HepG2 (cell line): ENCODE results near the gene FRS2. TPM values are rescaled to one million over a fixed set of nuclear protein-coding genes. Genes with fewer than 3 reads are reported as not detected.

Source experiments
- ATAC-seq: fragments of 200-7000 bp; cut with Tn5 transposase; 3 replicates; pipeline ENCODE4 v1.9.1; 2020; ENCODE audit warnings: mild to moderate bottlenecking, moderate library complexity
- BruUV-seq: library from RNA; stranded (reverse); fragments of 400-500 nt; replicated peaks from 2 replicates; lab custom pipeline; 2021; lab: Mats Ljungman, UMichigan
- CTCF ChIA-PET: fragments of 300-600 bp; formaldehyde crosslinking; extraction: SDS; loops from one replicate; lab custom pipeline; 2021; ENCODE audit warnings: low total read pairs, inconsistent platforms, low intra/inter-chr PET ratio; lab: Yijun Ruan, JAX
- POLR2A ChIA-PET: fragments of 350-600 bp; sonication (Branson Sonifier 250); formaldehyde crosslinking; loops from one replicate; lab custom pipeline; 2020; ENCODE audit warnings: antibody characterized with exemption, inconsistent platforms; lab: Yijun Ruan, JAX
- DNase-seq: peaks from one replicate; pipeline ENCODE4 v3.0.0-alpha.2; 2015; ENCODE audit warnings: low spot score
- FAIRE-seq: peaks from 3 replicates; lab custom pipeline; 2011; peaks lifted over from hg19 to GRCh38; lab: Jason Lieb, UNC
- H2AFZ ChIP-seq: one replicate; pipeline ENCODE4 v1.6.1; 2011; ENCODE audit warnings: low read length, inconsistent platforms
- H3K27ac ChIP-seq: fragments of 300-600 bp; 3 replicates; pipeline ENCODE4 v1.8.0; 2011; ENCODE audit warnings: mixed run types, mild to moderate bottlenecking, mixed read lengths, low read length, inconsistent platforms; ENCODE audit not compliant: insufficient read depth; ENCODE audit errors: extremely low read length
- H3K27me3 ChIP-seq, 2 experiments: fragments of 200-600 bp in 1 of 2; 2 replicates in 1 of 2; 3 replicates in 1 of 2; pipeline versions ENCODE4 v1.6.0 to v1.8.0; 2011; ENCODE audit warnings: low read length in 2 of 2, mild to moderate bottlenecking in 2 of 2, moderate library complexity in 2 of 2, inconsistent platforms in 1 of 2; ENCODE audit not compliant: insufficient read depth in 2 of 2, control insufficient read depth in 1 of 2
- H3K36me3 ChIP-seq, 2 experiments: fragments of 200-600 bp in 1 of 2; replicated peaks in 1 of 2; 2 replicates in 1 of 2; 3 replicates in 1 of 2; pipeline versions ENCODE4 v1.5.1 to v1.8.0; 2011; ENCODE audit warnings: low read length in 2 of 2, inconsistent platforms in 1 of 2; ENCODE audit not compliant: insufficient read depth in 2 of 2, control insufficient read depth in 1 of 2
- H3K4me1 ChIP-seq: 2 replicates; pipeline ENCODE4 v1.5.1; 2012; ENCODE audit warnings: low read length, inconsistent platforms; ENCODE audit not compliant: insufficient read depth
- H3K4me2 ChIP-seq: 2 replicates; pipeline ENCODE4 v1.6.0; 2011; ENCODE audit warnings: low read depth, low read length, inconsistent platforms
- H3K4me3 ChIP-seq, 3 experiments: fragments of 200-600 bp in 1 of 3; sonication (generic), shearing (Covaris generic) in 1 of 3; replicated peaks in 1 of 3; 2 replicates each; pipeline ENCODE4 v1.5.1; 2011 to 2016; ENCODE audit warnings: low read length in 3 of 3, inconsistent platforms in 2 of 3, low read depth in 2 of 3, mild to moderate bottlenecking in 2 of 3, control low read depth in 1 of 3, mixed read lengths in 1 of 3; ENCODE audit not compliant: insufficient read depth in 1 of 3
- H3K79me2 ChIP-seq: one replicate; pipeline ENCODE4 v1.6.1; 2011; ENCODE audit warnings: low read length, inconsistent platforms; ENCODE audit not compliant: insufficient read depth
- H3K9ac ChIP-seq: 2 replicates; pipeline ENCODE4 v1.6.0; 2011; ENCODE audit warnings: mild to moderate bottlenecking, low read depth, low read length, inconsistent platforms; ENCODE audit not compliant: insufficient read depth
- H3K9me3 ChIP-seq: 2 replicates; pipeline ENCODE4 v1.5.1; 2012; ENCODE audit warnings: mild to moderate bottlenecking, low read length
- H4K20me1 ChIP-seq: 2 replicates; pipeline ENCODE4 v1.6.0; 2011; ENCODE audit warnings: inconsistent platforms, mild to moderate bottlenecking, low read length, moderate library complexity; ENCODE audit not compliant: insufficient read depth
- BRD4 ChIP-seq: sonication (generic); formaldehyde crosslinking; IDR thresholded peaks from 2 replicates; pipeline ENCODE4 v1.4.0; 2020; ENCODE audit warnings: missing genetic modification reagents
- HDAC1 ChIP-seq: sonication (generic); formaldehyde crosslinking; IDR thresholded peaks from 2 replicates; pipeline ENCODE4 v1.5.1; 2020; ENCODE audit warnings: mild to moderate bottlenecking, missing genetic modification reagents
- ONECUT2 ChIP-seq: sonication (generic); formaldehyde crosslinking; IDR thresholded peaks from 2 replicates; pipeline ENCODE4 v1.4.0; 2020; ENCODE audit warnings: missing genetic modification reagents
- PTBP1 ChIP-seq: fragments of 200-400 bp; formaldehyde crosslinking; IDR thresholded peaks from 2 replicates; pipeline ENCODE4 v1.6.1; 2018; ENCODE audit warnings: low read length, low read depth; ENCODE audit not compliant: poor library complexity, severe bottlenecking
- ZIK1 ChIP-seq: sonication (generic); formaldehyde crosslinking; IDR thresholded peaks from 2 replicates; pipeline ENCODE4 v1.5.0; 2020; ENCODE audit warnings: mild to moderate bottlenecking, low read depth, missing genetic modification reagents, borderline replicate concordance
- ZNF557 ChIP-seq: sonication (generic); formaldehyde crosslinking; IDR thresholded peaks from 2 replicates; pipeline ENCODE4 v1.4.0; 2020; ENCODE audit warnings: missing genetic modification reagents
- ZNF598 ChIP-seq: sonication (generic); formaldehyde crosslinking; IDR thresholded peaks from 2 replicates; pipeline ENCODE4 v1.5.1; 2020; ENCODE audit warnings: mild to moderate bottlenecking, missing genetic modification reagents, borderline replicate concordance
- ZNF619 ChIP-seq: sonication (generic); formaldehyde crosslinking; IDR thresholded peaks from 2 replicates; pipeline ENCODE4 v1.4.0; 2020; ENCODE audit warnings: mild to moderate bottlenecking, missing genetic modification reagents
- WGBS: methylation state at CpG from one replicate; pipeline ENCODE4 v1.1.6; 2017; ENCODE audit warnings: low lambda C conversion rate; 5-methylcytosine and 5-hydroxymethylcytosine counted together
- in situ Hi-C: cut with HindIII; loops from 2 replicates; pipeline ENCODE4 v1.10.0; 2017; ENCODE audit warnings: low pct_unique_long_range_greater_than_20kb; ENCODE audit not compliant: extremely low pct_ligation_motif_present
- intact Hi-C: fragments of 100-400 bp; cut with micrococcal nuclease; formaldehyde crosslinking; loops from one replicate; pipeline ENCODE4 v1.10.0; 2022; ENCODE audit not compliant: unreplicated experiment
- polyA plus RNA-seq, 8 experiments: library from polyadenylated mRNA; depleted of rRNA in 3 of 8; stranded (reverse) in 7 of 8; unstranded in 1 of 8; fragments of >200 nt; fragmentation: Illumina TruSeq in 4 of 8; extraction: Trizol in 4 of 8; gene quantifications; 2 replicates each; pipeline versions ENCODE4 v1.2.1 to v1.2.3, GENCODE V29; 2011 to 2016; ENCODE audit warnings: low read depth in 4 of 8, missing spikeins in 1 of 8, mixed read lengths in 1 of 8; ENCODE audit not compliant: insufficient read depth in 1 of 8
- total RNA-seq, 5 experiments: library from RNA; depleted of rRNA; stranded (reverse); fragments of >200 nt; fragmentation: Illumina TruSeq; extraction: Trizol; gene quantifications; 2 replicates each; pipeline ENCODE4 v1.2.3, GENCODE V29; 2016; ENCODE audit warnings: low read depth in 1 of 5
- TF ChIP-seq, protein P1 (sequence below): sonication (generic); formaldehyde crosslinking; IDR thresholded peaks from 2 replicates; pipeline ENCODE4 v1.4.0; 2020; ENCODE audit warnings: low read depth, missing genetic modification reagents
- TF ChIP-seq, protein P2 (sequence below): sonication (generic); formaldehyde crosslinking; IDR thresholded peaks from 2 replicates; pipeline ENCODE4 v1.8.0; 2022; ENCODE audit warnings: mild to moderate bottlenecking, missing genetic modification reagents; ENCODE audit not compliant: insufficient replicate concordance

Gene FRS2
- total and polyA plus RNA-seq, 2 of the 13 experiments (the other 11 are each of a cell fraction or from before 2014, with no cell fraction given) = 8.3 to 16.8 TPM

DNA sequence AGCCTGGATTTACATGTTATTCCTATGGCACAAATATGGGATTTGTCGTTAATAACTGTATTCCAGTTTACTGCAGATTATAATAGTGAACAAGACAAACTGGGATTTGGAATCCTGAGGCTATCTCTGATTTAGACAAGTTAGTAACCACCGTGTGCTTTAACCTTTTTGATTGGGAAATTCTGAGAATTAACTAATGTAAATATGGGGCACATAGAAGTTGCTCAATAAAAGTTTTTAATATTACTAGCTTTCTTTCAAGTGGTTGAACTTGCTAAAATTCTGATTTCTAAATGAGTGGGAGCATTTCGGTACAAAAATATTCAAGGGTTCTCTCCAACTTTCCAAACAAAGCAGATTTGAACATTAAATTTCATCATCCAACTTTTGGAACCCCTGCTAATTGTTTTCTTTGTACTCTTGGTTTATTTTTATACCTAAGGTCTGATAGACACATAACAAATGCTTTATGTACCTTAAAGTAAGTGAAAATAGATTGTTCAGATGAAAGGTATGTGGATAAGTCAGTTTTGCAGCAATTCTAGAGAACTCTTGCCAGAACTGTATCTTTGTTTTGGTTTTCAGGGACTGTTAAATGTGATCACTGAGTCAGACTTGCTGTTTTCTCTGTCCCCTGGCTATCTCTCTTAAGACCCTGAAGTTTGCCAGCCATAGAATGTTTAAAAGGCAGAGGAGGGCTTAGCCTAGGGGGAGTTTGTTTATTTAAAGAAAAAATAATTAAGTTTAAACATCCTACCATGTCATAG lies 57.5 kb downstream of the FRS2 start:
- peaks cover 64% of the 10 kb centered on the region for H3K79me2 ChIP-seq
- WGBS = 97% methylated on average over 3 of the region's 3 CpGs
- peaks cover 11% of the 10 kb centered on the region; the same call in 1 of the 2 replicates for H3K4me1 ChIP-seq
- no peaks in the 10 kb centered on the region; a peak in 3 of 5 replicates for H3K36me3 ChIP-seq
- no peaks in the 10 kb centered on the region for H4K20me1 ChIP-seq
- CTCF ChIA-PET = no interaction called here
- H3K9ac ChIP-seq = no peak overlapping the region
- no peaks in the 10 kb centered on the region for H3K9me3 ChIP-seq
- no peak overlapping the region for H2AFZ ChIP-seq
- BruUV-seq = no TSS peak
- H3K4me3 ChIP-seq = no peak overlapping the region
- POLR2A ChIA-PET = no interaction called here
- no peak overlapping the region for H3K4me2 ChIP-seq
- DNase-seq (no peak), ATAC-seq (no peak), FAIRE-seq (no peak)
- H3K27me3 ChIP-seq = no peaks in the 10 kb centered on the region
- intact Hi-C loops (no loop called here), in situ Hi-C loops (no loop called here)
- TF ChIP-seq, protein P1, sequence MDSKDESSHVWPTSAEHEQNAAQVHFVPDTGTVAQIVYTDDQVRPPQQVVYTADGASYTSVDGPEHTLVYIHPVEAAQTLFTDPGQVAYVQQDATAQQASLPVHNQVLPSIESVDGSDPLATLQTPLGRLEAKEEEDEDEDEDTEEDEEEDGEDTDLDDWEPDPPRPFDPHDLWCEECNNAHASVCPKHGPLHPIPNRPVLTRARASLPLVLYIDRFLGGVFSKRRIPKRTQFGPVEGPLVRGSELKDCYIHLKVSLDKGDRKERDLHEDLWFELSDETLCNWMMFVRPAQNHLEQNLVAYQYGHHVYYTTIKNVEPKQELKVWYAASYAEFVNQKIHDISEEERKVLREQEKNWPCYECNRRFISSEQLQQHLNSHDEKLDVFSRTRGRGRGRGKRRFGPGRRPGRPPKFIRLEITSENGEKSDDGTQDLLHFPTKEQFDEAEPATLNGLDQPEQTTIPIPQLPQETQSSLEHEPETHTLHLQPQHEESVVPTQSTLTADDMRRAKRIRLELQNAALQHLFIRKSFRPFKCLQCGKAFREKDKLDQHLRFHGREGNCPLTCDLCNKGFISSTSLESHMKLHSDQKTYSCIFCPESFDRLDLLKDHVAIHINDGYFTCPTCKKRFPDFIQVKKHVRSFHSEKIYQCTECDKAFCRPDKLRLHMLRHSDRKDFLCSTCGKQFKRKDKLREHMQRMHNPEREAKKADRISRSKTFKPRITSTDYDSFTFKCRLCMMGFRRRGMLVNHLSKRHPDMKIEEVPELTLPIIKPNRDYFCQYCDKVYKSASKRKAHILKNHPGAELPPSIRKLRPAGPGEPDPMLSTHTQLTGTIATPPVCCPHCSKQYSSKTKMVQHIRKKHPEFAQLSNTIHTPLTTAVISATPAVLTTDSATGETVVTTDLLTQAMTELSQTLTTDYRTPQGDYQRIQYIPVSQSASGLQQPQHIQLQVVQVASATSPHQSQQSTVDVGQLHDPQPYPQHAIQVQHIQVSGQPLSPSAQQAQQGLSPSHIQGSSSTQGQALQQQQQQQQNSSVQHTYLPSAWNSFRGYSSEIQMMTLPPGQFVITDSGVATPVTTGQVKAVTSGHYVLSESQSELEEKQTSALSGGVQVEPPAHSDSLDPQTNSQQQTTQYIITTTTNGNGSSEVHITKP (CRISPR knock-in tag) = no peak
- no peak for TF ChIP-seq ZNF557
- no peak for TF ChIP-seq ZNF598 (CRISPR knock-in tag)
- TF ChIP-seq HDAC1 (CRISPR knock-in tag) = no peak
- TF ChIP-seq ZIK1 (CRISPR knock-in tag) = no peak
- no peak for TF ChIP-seq BRD4 (CRISPR knock-in tag)
- no peak for TF ChIP-seq PTBP1
- TF ChIP-seq, protein P2, sequence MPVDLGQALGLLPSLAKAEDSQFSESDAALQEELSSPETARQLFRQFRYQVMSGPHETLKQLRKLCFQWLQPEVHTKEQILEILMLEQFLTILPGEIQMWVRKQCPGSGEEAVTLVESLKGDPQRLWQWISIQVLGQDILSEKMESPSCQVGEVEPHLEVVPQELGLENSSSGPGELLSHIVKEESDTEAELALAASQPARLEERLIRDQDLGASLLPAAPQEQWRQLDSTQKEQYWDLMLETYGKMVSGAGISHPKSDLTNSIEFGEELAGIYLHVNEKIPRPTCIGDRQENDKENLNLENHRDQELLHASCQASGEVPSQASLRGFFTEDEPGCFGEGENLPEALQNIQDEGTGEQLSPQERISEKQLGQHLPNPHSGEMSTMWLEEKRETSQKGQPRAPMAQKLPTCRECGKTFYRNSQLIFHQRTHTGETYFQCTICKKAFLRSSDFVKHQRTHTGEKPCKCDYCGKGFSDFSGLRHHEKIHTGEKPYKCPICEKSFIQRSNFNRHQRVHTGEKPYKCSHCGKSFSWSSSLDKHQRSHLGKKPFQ (CRISPR knock-in tag) = no peak
- no peak for TF ChIP-seq ZNF619
- TF ChIP-seq ONECUT2 = no peak
- no peak overlapping the region for H3K27ac ChIP-seq
